Adrenal gland (tissue), 5 donors: ENCODE measurements around the gene SH3GL2.

Experiments
- POLR2A ChIP-seq, 2 donors: fragments of 450-650 bp; IDR thresholded peaks; one replicate each; pipeline ENCODE4 v1.6.1; 2017; ENCODE audit warnings: antibody characterized with exemption in 2 of 2, mild to moderate bottlenecking in 2 of 2, moderate library complexity in 1 of 2
- TF ChIP-seq, protein P1 (sequence below), 6 experiments: fragments of 450-650 bp in 4 of 6; fragments of 200-600 bp in 2 of 6; sonication (generic) in 1 of 6; IDR thresholded peaks; 1 replicate in 5 of 6; 2 replicates in 1 of 6; pipeline versions ENCODE4 v1.5.1 to v1.8.0; 2016 to 2021; ENCODE audit warnings: antibody characterized with exemption in 6 of 6, mild to moderate bottlenecking in 2 of 6, moderate library complexity in 1 of 6
- donor health status: DM: no; HTN: no; CAD: no.

DNA sequence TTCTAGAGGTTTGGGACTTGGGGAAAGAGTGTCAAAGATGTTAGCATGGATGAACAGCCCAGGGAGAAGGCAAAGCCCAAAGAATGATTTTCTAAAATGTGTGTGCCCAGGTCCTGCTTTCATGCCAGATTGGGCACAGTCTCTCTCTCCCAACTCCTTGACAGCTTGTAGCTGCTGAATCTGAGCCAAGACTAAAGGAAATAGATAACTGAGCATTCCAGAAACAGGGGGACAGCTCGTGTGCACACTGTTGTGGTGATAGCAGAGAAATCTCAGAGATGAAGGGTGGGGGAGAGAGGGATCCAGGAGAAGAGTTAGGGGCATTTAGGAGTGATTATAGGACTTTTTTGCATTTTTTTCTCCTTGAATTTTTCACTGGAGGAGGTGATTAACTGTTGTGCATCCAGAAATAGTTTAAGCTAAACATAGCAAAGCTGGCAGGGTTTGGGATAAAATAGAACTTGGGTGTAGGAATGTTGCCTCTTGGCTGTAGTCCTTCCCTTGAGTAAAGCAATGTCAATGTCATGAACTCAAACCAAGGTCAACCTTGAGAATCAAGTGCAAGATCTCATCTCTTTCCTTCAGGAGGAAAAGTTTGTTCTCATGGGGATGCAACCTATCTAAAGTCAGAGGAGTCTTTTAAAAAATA, 245.9 kb downstream of the SH3GL2 start:
- TF ChIP-seq, protein P1, sequence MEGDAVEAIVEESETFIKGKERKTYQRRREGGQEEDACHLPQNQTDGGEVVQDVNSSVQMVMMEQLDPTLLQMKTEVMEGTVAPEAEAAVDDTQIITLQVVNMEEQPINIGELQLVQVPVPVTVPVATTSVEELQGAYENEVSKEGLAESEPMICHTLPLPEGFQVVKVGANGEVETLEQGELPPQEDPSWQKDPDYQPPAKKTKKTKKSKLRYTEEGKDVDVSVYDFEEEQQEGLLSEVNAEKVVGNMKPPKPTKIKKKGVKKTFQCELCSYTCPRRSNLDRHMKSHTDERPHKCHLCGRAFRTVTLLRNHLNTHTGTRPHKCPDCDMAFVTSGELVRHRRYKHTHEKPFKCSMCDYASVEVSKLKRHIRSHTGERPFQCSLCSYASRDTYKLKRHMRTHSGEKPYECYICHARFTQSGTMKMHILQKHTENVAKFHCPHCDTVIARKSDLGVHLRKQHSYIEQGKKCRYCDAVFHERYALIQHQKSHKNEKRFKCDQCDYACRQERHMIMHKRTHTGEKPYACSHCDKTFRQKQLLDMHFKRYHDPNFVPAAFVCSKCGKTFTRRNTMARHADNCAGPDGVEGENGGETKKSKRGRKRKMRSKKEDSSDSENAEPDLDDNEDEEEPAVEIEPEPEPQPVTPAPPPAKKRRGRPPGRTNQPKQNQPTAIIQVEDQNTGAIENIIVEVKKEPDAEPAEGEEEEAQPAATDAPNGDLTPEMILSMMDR (IDR thresholded peaks at IDR 0.05), result no peak
- TF ChIP-seq POLR2A (IDR thresholded peaks at IDR 0.05), result no peak
